Activated gamma-delta T cell treated with Interleukin-2 at 50 U/mL for 16 hours (primary cell): ENCODE results near the gene LYPD3.
"Not testable (repeated sequence)": the region's sequence is repeated elsewhere in the genome, so short reads cannot be mapped to it uniquely, and the experiment has no call there.

Experiments
- DNase-seq: peaks from one replicate; pipeline ENCODE4 v3.0.0-alpha.2; 2020

Gene LYPD3

DNA sequence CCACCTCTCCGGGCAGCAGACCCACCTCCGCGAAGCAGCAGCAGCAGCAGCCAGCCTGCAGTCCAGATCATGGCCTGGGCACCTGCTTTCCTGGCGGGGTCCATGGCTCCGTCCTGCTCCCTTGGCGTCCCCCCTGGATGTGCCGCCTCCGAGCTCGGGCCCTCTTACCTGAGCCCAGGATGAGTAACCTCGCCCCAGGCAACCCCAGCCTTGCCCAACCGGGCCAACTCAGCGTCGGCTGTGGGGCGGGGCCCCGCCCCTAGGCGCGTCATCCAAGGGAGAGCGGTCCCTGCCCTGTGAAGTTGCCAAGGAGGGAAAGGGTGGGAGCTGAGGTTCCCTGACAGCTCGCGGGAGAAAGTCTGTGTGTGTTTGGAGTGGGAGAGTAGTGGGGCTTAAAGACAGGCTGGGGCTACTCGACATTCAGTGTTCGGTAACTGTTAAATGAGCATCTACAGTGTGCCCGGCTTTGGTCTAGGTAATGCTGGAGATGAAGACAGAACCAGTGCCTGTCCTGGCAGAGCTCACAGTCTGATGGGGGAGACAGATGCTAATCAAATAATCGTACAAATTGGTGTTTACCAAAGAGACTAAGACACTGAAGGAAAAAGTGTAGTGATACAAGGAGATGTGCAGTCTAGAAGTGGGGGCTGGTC, at the start of gene LYPD3:
Gene LYPD3 (minus strand): TSS at position 141 of the 653 bp plus-strand sequence. CDS start 37 bp downstream, at position 104.
- no peak for DNase-seq

DNA sequence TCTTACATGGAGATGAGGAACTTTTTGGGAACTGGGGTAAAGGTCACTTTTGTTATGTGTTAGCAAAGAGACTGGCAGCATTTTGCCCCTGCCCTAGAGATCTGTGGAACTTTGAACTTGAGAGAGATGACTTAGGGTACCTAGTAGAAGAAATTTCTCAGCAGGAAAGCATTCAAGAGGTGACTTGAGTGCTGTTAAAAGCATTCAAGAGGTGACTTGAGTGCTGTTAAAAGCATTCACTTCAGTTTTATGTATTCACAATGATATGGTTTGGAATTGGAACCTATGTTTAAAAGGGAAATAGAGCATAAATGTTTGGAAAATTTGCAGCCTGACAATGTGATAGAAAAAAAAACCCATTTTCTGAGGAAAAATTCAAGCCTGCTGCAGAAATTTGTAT, 47.0 kb upstream of the LYPD3 start:
- DNase-seq: not testable (repeated sequence)

DNA sequence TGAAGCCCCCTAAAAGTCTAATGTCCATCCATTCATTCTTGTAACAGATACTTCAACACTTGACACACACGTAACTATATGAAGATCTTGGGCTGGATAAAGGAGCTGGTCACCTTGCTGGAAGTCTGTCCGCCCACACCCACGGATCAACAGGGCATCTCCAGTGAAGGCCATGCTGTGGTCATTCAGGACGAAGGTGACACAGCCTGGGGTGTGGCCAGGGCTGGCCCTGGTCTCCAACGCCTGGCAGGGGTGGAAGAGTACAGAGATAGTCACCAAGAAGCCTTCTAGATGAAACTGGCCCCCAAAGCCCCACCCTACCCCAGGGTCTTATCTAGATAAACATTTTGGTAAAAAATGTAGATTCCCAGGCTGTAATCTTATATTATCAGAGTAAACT, 45.9 kb upstream of the LYPD3 start:
- no peak for DNase-seq

DNA sequence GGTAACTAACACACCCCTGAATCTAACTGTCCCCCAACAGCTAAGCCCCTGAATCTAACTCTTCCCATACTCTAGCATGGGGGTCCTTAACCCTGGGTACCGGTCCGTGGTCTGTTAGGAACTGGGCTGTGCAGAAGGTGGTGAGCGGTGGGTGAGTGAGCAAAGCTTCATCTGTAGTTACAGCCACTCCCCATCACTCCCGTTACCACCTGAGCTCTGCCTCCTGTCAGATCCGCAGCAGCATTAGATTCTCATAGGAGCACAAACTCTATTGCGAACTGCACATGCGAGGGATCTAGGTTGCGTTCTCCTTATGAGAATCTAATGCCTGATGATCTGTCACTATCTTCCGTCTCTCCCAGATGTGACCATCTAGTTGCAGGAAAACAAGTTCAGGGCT, 45.3 kb upstream of the LYPD3 start:
- no peak for DNase-seq

DNA sequence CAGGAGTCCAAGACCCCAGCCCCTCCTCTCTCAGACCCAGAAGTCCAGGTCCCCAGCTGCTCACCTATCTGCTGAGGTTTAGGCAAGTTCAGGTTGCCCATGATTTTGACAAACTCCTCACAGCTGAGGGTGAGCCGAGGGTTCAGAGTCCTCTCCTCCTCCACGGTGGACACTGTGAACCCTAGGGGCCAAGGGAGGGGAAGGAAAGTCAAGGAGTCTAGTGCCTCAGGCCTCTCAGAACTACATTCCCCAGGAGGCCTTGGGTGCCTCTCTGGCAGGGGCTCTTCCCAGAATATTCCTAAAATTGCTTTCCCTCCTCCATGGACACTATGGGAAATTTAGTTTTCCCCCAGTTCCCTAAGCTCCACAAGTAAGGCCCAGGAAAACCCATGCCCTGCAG, 42.5 kb upstream of the LYPD3 start:
- no peak for DNase-seq

DNA sequence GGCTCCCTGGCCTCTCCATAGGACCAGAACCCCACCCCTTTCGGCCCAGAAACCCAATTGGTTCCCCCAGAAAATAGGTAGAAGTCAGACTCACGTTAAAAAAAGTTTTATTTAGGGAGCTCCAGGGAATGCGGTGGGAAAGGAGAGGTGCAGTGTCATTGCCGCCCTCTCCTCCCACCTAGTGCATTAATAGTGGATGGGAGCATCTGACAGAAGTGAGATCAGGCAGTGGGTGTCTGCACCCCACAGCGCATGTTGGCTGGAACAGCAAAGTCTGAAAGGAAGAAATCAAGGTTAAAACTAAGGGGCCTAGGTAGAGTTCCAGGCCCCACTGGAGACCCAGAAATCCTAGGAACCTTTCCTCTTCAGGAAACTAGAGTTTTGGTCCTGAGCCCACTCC, 41.2 kb upstream of the LYPD3 start:
- no peak for DNase-seq

DNA sequence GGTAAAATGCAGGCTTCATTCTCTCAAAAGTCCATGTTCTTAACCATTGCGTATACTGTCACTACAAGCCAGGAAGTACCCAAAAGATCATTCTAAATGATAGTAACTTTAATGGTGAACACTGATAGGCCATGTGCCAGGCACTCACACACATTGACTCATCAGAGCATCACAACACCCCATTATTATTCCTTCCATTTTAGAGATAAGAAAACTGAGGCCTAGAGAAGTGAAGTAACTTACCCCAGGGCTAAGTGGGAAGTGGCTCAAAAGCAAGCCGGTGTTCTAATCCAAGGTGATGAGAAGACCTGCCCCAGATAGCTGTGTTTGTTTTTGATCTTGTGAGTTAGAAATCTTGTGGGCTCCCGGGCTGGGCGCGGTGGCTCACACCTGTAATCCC, 40.5 kb upstream of the LYPD3 start:
- no peak for DNase-seq

DNA sequence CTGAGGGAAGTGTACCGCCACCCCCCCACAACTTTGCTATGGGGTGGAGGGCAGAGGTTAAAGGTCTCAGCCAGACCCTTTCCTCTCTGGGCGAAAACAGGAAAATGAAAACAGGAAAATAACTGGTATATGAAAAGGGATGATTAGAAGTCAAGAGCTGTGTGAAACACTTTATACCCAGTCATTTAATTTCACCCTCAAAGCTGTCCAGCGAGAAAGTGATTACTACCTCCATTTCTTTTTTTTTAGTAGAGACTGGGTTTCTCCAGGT, 39.7 kb upstream of the LYPD3 start:
- DNase-seq: no peak

DNA sequence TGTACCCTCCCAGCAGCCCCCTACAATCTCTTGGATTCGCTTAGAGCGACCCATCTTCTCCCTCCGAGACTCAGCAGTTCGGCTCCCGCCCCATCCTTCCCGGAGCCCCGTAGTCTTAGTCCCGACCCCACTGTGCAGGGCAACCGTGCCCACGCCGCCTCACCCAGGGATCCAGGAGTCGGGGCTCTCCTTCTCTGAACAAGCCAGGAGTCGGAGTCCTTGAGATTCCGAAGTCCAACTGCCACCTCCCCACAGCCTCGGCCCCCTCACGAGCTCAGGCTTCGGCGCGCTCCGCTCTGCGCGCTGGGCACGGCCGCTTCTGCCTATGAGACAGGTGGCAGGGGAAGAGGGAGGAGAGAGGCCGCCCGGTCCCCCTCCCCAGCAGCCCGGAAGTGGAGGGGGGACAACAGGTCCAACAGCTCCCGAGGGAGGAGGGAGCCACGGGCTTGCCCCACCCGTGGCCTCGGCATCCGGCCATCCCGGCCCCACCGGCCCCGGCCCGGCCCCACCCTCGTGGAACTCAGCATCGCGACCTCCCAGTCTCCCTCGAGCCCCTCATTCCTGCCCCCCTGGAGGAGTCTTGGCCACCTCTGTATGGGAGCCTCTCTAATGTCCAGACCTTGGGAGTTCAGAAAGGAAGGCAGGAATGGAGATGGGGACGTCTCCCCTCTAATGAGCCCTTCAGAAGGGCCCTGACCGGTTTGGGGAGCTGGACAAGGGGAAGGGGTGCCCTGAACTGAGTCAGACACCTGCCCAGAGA, 39.2 kb upstream of the LYPD3 start, which contains the start of gene PHLDB3:
Gene PHLDB3 (minus strand): TSS at position 321 of the 760 bp plus-strand sequence. CDS start 628 bp downstream, outside the sequence.
- peak; percentile 41 for DNase-seq

DNA sequence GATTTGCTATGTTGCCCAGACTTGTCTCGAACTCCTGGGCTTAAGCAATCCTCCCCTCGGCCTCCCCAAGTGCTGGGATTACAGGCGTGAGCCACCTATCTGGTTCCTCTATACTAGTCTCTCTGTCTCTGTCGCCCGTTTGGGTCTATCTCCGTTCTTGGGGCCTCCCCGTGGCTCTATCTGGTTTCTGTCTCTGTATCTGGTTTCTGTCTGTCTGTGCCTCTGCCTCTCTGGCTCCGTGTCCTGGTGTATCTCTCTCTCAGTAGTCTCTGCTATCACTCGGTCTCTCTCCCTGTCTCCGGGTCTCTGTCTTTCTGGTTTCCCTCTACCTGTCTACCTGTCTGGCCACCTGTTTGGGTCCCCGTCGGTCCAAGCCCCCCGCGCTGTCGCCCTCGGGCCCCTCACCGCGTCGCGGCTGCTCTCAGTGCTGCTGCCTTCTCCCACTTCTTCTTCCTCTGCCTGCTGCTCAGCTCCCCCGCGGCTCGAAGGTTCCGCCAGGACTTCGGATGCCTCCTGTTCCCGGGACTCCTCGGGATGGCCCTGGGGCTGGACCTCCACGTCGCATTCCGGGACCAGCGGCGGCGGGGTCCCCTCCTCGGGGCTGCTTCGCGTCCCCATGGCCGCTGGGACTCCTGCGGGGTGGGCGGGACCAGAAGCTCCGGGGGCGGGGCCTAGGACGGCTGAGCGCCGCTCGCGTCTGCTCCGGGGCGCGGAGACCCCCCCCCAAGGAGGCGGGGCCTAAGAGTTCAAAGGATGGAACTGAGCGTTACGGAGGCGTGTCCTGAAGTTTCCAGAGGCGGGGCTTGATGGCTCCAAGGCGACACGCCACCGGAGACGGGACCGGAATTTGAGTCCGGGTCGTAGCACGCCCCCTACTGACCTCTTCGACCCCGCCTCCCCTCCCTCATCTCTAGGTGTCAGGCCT, 38.4 kb upstream of the LYPD3 start:
- DNase-seq: peak; percentile 100

DNA sequence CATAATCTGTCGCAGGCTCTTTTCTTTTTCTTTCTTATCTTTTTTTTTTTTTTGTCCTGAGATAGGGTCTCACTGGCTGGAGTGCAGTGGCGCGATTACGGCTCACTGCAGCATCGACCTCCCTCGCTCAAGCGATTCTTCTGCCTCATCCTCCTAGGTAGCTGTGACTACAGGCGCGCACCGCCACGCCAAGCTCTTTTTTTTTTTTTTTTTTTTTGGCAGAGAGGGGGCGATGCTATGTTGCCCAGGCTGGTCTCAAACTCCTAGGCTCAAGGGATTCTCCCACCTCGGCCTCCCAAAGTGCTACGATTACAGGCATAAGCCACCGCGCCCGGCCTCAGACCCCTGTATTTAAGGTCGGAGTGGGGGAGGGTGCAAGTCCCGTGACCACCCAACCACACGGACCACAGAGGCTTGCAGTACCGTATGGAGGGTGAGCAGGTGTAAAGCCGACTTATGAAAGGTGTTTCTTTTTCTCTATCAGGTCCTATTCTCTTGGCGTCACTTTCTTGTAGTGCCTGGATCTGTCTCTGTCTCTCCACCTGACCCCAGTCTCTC, 37.1 kb upstream of the LYPD3 start:
- DNase-seq: no peak

DNA sequence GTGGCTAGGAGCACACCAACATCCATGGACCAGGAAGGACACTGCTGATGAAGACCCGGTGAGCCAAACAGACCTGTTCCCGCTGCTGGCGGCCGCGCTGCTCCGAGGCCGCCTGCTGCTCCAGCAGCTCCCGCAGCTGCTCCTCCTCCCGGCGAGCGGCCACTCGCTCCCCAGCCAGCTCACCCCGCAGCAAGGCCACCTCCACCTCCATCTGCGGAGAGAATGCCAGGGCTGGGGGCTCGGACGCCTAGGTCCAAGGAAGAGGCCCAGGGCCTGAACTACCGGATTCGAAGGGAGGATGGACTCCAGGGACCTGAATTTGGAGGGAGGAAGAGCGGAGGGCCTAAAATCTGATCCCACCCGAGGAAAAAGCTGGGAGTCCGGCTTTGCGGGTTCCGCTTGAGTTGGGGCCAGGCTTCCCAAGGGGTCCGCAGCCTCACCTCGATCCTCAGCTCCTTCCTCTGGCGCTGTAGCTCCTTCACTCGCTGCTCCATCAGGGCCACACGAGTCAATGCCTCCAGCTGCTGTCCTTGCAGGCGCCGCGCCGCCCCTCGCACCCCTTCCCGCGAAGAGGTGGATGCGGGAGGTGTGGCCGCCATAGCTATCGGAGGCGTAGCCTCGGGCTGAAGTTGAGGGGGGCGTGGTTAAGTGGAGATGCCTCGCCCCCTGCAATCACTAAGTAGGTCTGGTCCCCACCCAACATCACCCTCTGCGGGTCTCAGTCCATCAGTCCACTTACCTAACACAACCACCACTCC, 36.4 kb upstream of the LYPD3 start:
- no peak for DNase-seq

DNA sequence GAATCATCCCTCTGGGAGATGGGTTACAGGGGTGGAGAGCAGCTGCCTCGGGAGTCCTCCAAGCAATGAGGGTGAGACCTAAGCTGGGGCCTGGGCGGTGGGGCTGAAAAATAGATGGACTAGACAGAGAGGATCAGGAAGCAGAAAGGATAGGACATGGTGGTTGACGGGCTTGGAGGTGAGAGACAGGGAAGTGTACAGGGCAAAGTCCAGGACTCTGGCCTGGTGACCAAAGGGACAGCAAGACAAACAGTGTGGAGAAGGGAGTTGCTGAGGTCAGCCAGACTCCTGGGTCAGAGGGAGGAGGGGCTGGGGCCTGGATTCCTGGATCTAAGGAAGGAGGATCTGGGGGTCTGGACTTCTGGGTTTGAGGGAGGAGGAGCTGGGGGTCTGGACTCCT, 33.6 kb upstream of the LYPD3 start:
- DNase-seq: no peak

DNA sequence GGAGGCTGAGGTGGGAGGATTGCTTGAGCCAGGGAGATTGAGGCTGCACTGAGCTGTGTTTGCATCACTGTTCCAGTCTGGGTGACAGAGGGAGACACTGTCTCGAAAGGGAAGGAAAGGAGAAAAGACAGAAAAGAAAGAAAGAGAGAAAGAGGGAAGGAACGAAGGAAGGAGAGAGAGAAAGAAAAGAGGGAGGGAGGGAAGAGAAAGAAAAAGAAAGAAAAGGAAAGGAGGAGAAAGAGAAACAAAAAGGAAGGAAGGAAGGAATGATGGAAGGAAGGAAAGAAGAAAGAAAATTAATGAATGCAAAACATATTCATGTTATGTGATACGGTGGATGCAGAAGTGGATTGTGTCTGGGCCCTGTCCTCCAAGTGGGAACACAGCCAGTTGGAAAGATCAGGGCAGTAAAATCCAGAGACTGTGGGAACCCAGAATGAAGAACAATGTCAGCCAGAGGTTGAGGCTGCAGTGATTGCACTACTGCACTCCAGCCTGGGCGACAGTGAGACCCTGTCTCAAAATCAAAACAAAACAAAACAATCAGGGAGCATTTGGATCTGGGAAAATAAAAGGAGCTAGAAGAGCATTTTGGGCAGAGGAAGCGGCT, 32.9 kb upstream of the LYPD3 start:
- DNase-seq: no peak

DNA sequence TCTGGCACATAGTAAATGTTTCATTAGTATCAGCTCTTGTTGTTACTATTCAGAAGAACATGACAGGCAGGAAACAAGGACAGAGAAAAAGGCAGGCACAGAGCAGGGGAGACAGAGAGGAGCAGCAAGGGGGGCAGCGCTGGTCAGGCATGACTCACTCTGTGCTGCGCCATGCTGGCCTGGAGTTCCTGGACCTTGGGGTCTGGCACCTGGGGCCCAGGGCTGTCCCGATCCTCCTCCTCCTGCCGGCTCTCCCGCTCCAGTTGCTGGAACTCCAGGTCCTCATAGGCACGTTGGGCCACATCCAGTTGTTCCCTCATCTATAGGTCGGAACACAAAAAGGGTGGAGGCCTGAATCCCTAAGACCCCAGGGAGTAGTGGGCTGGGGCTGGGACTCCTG, 31.6 kb upstream of the LYPD3 start:
- DNase-seq: no peak

DNA sequence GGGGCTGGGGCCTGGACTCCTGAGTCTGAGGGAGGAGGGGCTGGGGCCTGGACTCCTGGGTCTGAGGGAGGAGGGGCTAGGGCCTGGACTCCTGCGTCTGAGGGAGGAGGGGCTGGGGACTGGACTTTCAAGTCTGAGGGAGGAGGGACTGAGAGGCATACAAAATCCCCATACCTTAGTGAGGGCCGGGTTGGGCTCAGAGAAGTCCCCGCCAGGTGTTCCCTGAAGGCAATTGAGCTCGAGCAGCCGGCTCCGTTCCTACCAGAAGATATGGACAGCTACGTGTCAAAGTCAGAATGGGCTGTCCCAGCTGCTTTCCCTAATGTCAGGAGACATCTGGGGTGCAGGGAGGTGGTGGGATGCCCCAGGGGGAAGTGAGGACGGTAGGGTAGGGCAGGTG, 29.7 kb upstream of the LYPD3 start:
- no peak for DNase-seq

DNA sequence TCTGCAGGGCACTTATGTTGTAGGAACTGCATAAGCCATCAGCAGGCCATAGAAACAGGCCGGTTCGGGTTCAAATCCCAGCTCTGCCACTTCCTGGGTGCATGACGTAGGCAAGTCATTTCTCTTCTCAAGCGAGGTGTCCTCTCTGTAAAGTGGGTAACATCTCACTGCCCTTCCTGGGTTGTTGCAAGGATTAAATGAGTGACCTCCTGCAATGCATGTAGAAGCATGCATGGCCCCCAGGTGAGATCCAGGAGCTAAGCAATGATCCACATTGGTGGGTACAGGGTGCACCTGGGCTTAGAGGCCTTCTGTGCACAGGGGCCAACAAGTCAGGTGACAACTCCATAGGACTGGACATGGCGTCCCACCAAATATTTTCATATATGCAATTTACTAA, 25.4 kb upstream of the LYPD3 start:
- no peak for DNase-seq

DNA sequence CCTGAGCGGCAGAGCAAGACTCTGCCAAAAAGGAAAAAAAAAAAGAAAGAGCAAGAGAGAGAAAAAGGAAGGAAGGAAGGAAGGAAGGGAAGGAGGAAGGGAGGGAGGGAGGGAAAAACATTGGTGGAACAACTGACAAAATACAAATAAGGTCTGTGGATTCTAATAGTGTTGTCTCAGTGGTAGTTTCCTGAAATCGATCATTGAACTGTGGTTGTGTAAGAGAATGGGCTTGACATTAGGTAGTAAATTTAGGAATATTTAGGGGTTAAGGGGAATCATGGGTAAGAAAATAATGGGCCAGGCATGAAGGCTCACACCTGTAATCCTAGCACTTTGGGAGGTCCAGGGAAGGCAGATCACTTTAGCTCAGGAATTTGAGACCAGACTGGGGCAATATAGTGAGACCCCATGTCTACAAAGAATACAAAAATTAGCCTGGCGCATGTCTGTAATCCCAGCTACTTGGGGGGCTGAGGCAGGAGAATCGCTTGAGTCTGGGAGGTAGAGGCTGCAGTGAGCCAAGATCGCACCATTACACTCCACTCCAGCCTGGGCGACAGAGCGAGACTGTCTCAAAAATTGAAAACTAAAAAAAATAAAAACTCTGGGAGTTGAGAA, 24.7 kb upstream of the LYPD3 start:
- DNase-seq: no peak

DNA sequence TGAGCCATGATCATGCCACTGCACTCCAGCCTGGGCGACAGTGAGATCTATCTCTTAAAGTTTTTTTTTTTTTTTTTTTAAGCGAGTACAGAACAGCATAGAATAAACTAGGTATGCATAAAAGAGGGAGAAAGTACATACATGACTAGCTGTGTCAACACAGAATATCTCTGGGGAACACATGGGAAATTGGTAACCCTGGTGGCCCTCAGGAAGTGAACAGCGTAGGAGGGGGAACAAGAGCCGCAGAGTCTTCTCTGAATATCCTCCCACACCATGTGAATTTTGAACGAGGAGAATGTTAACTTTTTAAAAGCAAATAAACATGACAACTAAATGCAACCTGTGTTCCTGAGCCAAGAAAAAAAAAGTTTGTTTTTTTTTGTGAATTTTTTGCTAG, 23.9 kb upstream of the LYPD3 start:
- DNase-seq: no peak

DNA sequence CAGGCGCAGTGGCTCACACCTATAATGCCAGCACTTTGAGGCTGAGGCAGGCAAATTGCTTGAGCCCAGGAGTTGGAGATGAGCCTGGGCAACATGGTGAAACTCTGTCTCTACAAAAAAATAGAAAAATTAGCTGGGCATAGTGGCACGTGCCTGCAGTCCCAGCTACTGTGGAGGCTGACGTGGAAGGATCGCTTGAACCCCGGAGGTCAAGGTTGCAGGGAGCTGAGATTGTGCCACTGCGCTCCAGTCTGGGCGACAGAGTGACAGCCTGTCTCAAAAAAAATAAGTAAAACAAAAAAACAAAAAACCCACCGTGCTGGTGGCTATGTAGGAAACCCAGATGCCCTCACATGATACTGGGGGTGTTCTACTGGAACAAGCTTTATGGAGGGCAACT, 22.8 kb upstream of the LYPD3 start:
- no peak for DNase-seq

DNA sequence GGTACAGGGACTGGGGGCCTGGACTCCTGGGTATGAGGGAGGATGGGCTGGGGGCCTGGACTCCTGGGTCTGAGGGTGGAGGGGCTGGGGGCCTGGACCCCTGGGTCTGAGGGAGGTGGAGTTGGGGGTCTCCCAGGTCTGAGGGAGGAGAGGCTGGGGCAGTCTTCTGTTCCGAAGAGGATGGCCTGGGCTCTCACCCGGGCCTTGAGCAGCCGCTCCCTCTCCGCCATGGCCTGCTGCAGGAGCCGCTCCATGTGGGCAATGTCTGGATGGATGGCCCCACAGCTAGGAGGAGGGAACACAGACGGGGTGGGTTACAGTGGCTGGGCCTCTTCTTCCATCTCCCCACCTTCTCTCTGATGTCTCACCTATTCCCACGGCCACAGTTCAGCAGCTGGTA, 21.0 kb upstream of the LYPD3 start:
- DNase-seq: no peak

DNA sequence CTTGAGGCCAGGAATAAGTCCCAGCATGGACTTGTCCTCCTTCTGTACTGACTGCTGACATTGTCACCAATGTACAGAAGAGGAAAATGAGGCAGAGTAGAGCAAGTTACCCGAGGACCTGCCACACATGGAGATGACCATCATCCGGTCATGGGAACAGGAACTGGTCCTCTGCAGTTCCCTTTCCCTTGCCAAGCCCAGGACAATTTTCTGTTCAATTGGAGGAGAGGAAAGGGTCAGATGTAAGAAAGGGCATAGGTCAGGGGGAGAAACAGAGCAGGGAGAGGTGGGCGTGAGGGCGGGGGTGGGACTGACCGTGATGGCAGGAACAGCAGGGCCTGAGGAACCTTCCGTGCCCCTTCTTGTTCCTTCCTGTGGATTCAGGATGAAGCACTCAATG, 20.5 kb upstream of the LYPD3 start:
- DNase-seq: no peak
